Activated naive CD8-positive, alpha-beta T cell treated with anti-CD3 and anti-CD28 coated beads, Interleukin-2, amount 10 ng/mL, durations not matched to agents 7 days and 5 days (primary cell): Measurements from ENCODE around the gene ZRANB3. TPM values are rescaled to one million over a fixed set of nuclear protein-coding genes. Genes with fewer than 3 reads are reported as not detected.

Experiments
- ATAC-seq: fragments of 150-1000 bp; cut with Tn5 transposase; one replicate; pipeline ENCODE4 v1.10.0; 2021; ENCODE audit warnings: low read depth, moderate library complexity
- POLR2A ChIA-PET: fragments of 350-600 bp; sonication (Branson Sonifier 250); formaldehyde crosslinking; loops from one replicate; lab custom pipeline; 2021; ENCODE audit warnings: antibody characterized with exemption; lab: Charles Lee
- DNase-seq: peaks from one replicate; pipeline ENCODE4 v3.0.0; 2021
- H3K27ac Mint-ChIP-seq: one replicate; pipeline ENCODE4 v1.8.0; 2022; ENCODE audit warnings: mild to moderate bottlenecking, mixed read lengths
- H3K27me3 Mint-ChIP-seq: one replicate; pipeline ENCODE4 v1.8.0; 2022; ENCODE audit warnings: mild to moderate bottlenecking, moderate library complexity, mixed read lengths
- H3K36me3 Mint-ChIP-seq: one replicate; pipeline ENCODE4 v1.8.0; 2021; ENCODE audit warnings: mild to moderate bottlenecking, mixed read lengths
- H3K4me1 Mint-ChIP-seq: one replicate; pipeline ENCODE4 v1.8.0; 2021; ENCODE audit warnings: mixed read lengths
- H3K4me3 Mint-ChIP-seq: one replicate; pipeline ENCODE4 v1.8.0; 2022; ENCODE audit warnings: mild to moderate bottlenecking, moderate library complexity, mixed read lengths
- H3K9me3 Mint-ChIP-seq: one replicate; pipeline ENCODE4 v1.8.0; 2021; ENCODE audit warnings: mixed read lengths
- total RNA-seq, 2 experiments: library from RNA; stranded (reverse); gene quantifications; one replicate each; pipeline ENCODE4 v1.2.3, GENCODE V29; 2021

The ZRANB3 gene
- total RNA-seq, 2 experiments from 2014 or later, result 7.0 to 7.9 TPM

GRCh38 chr2:135167273-135167672 is 363.7 kb downstream of the ZRANB3 start:
- DNase-seq (no peak), ATAC-seq (no peak)
- no peak overlapping the region for H3K27ac Mint-ChIP-seq
- H3K4me3 Mint-ChIP-seq, result no peak overlapping the region
- peaks cover 18% of the 10 kb centered on the region for H3K4me1 Mint-ChIP-seq
- H3K9me3 Mint-ChIP-seq, result no peaks in the 10 kb centered on the region
- POLR2A ChIA-PET, result interaction anchor here (1.6 kb wide), 1 partner anchor 574 kb away, joined by 4 read pairs; no protein-coding TSS in a partner anchor
- peaks cover 26% of the 10 kb centered on the region for H3K36me3 Mint-ChIP-seq
- no peaks in the 10 kb centered on the region for H3K27me3 Mint-ChIP-seq

- H3K27me3 Mint-ChIP-seq, result no peaks in the 10 kb centered on the region
- DNase-seq, result no peak
- POLR2A ChIA-PET, result no interaction called here
- peaks cover 8% of the 10 kb centered on the region for H3K4me1 Mint-ChIP-seq
- no peak overlapping the region for H3K27ac Mint-ChIP-seq
- H3K9me3 Mint-ChIP-seq, result no peaks in the 10 kb centered on the region
- H3K4me3 Mint-ChIP-seq, result no peak overlapping the region
- ATAC-seq, result no peak
- H3K36me3 Mint-ChIP-seq, result peaks cover 19% of the 10 kb centered on the region
Observed at GRCh38 chr2:135164431-135164830, 366.6 kb downstream of the ZRANB3 start.

GRCh38 chr2:135163901-135164300 is 367.1 kb downstream of the ZRANB3 start:
- no peak for ATAC-seq
- no peak overlapping the region for H3K27ac Mint-ChIP-seq
- H3K9me3 Mint-ChIP-seq, result no peaks in the 10 kb centered on the region
- H3K4me3 Mint-ChIP-seq, result no peak overlapping the region
- peaks cover 3% of the 10 kb centered on the region for H3K4me1 Mint-ChIP-seq
- POLR2A ChIA-PET, result no interaction called here
- peaks cover 19% of the 10 kb centered on the region for H3K36me3 Mint-ChIP-seq
- H3K27me3 Mint-ChIP-seq, result no peaks in the 10 kb centered on the region
- no peak for DNase-seq

- ATAC-seq (no peak), DNase-seq (no peak)
- Mint-ChIP-seq H3K27me3 (no peaks in the 10 kb centered on the region), H3K4me1 (no peaks in the 10 kb centered on the region), H3K4me3 (no peak overlapping the region), H3K36me3 (peaks cover 21% of the 10 kb centered on the region), H3K27ac (no peak overlapping the region), H3K9me3 (no peaks in the 10 kb centered on the region)
- POLR2A ChIA-PET, result no interaction called here
Observed at GRCh38 chr2:135163306-135163705, 367.7 kb downstream of the ZRANB3 start.

GRCh38 chr2:135162786-135163185 is 368.2 kb downstream of the ZRANB3 start:
- Mint-ChIP-seq H3K36me3 (peaks cover 26% of the 10 kb centered on the region), H3K4me1 (no peaks in the 10 kb centered on the region), H3K4me3 (no peak overlapping the region), H3K27me3 (no peaks in the 10 kb centered on the region), H3K27ac (no peak overlapping the region), H3K9me3 (no peaks in the 10 kb centered on the region)
- DNase-seq (no peak), ATAC-seq (no peak)
- POLR2A ChIA-PET, result no interaction called here

- Mint-ChIP-seq H3K27ac (no peak overlapping the region), H3K4me3 (no peak overlapping the region), H3K4me1 (no peaks in the 10 kb centered on the region), H3K36me3 (peaks cover 25% of the 10 kb centered on the region), H3K9me3 (no peaks in the 10 kb centered on the region), H3K27me3 (no peaks in the 10 kb centered on the region)
- DNase-seq (no peak), ATAC-seq (no peak)
- POLR2A ChIA-PET, result no interaction called here
Observed at GRCh38 chr2:135162377-135162776, 368.6 kb downstream of the ZRANB3 start.

GRCh38 chr2:135159191-135159590 is 371.8 kb downstream of the ZRANB3 start:
- H3K4me3 Mint-ChIP-seq, result no peak overlapping the region
- peaks cover 5% of the 10 kb centered on the region for H3K4me1 Mint-ChIP-seq
- no peaks in the 10 kb centered on the region for H3K27me3 Mint-ChIP-seq
- ATAC-seq, result no peak
- no peaks in the 10 kb centered on the region for H3K9me3 Mint-ChIP-seq
- POLR2A ChIA-PET, result no interaction called here
- H3K36me3 Mint-ChIP-seq, result peaks cover 41% of the 10 kb centered on the region
- H3K27ac Mint-ChIP-seq, result no peak overlapping the region
- DNase-seq, result no peak

GRCh38 chr2:135157856-135158255 is 373.2 kb downstream of the ZRANB3 start:
- no peaks in the 10 kb centered on the region for H3K9me3 Mint-ChIP-seq
- H3K36me3 Mint-ChIP-seq, result peaks cover 45% of the 10 kb centered on the region
- POLR2A ChIA-PET, result no interaction called here
- DNase-seq (no peak), ATAC-seq (no peak)
- H3K4me3 Mint-ChIP-seq, result no peak overlapping the region
- H3K27me3 Mint-ChIP-seq, result no peaks in the 10 kb centered on the region
- H3K4me1 Mint-ChIP-seq, result peaks cover 6% of the 10 kb centered on the region
- no peak overlapping the region for H3K27ac Mint-ChIP-seq

- no peak overlapping the region for H3K27ac Mint-ChIP-seq
- H3K4me3 Mint-ChIP-seq, result no peak overlapping the region
- peaks cover 60% of the 10 kb centered on the region for H3K36me3 Mint-ChIP-seq
- peaks cover 12% of the 10 kb centered on the region for H3K4me1 Mint-ChIP-seq
- DNase-seq, result no peak
- POLR2A ChIA-PET, result no interaction called here
- no peak for ATAC-seq
- no peaks in the 10 kb centered on the region for H3K27me3 Mint-ChIP-seq
- no peaks in the 10 kb centered on the region for H3K9me3 Mint-ChIP-seq
Observed at GRCh38 chr2:135154962-135155361, 376.1 kb downstream of the ZRANB3 start.

- H3K27ac Mint-ChIP-seq, result no peak overlapping the region
- H3K9me3 Mint-ChIP-seq, result no peaks in the 10 kb centered on the region
- no peaks in the 10 kb centered on the region for H3K27me3 Mint-ChIP-seq
- POLR2A ChIA-PET, result no interaction called here
- H3K36me3 Mint-ChIP-seq, result peaks cover 51% of the 10 kb centered on the region
- peaks cover 12% of the 10 kb centered on the region for H3K4me1 Mint-ChIP-seq
- no peak for ATAC-seq
- no peak for DNase-seq
- no peak overlapping the region for H3K4me3 Mint-ChIP-seq
Observed at GRCh38 chr2:135152361-135152760, 378.7 kb downstream of the ZRANB3 start.

- ATAC-seq (no peak), DNase-seq (no peak)
- no peak overlapping the region for H3K27ac Mint-ChIP-seq
- H3K4me1 Mint-ChIP-seq, result peaks cover 12% of the 10 kb centered on the region
- no peak overlapping the region for H3K4me3 Mint-ChIP-seq
- H3K9me3 Mint-ChIP-seq, result no peaks in the 10 kb centered on the region
- peaks cover 48% of the 10 kb centered on the region for H3K36me3 Mint-ChIP-seq
- H3K27me3 Mint-ChIP-seq, result no peaks in the 10 kb centered on the region
- POLR2A ChIA-PET, result no interaction called here
Observed at GRCh38 chr2:135151615-135152014, 379.4 kb downstream of the ZRANB3 start.

- Mint-ChIP-seq H3K27ac (no peak overlapping the region), H3K27me3 (no peaks in the 10 kb centered on the region), H3K36me3 (peaks cover 49% of the 10 kb centered on the region), H3K4me1 (peaks cover 12% of the 10 kb centered on the region), H3K4me3 (no peak overlapping the region), H3K9me3 (no peaks in the 10 kb centered on the region)
- ATAC-seq (no peak), DNase-seq (no peak)
- POLR2A ChIA-PET, result no interaction called here
Observed at GRCh38 chr2:135150725-135151124, 380.3 kb downstream of the ZRANB3 start.

- no peak for DNase-seq
- no peak for ATAC-seq
- H3K9me3 Mint-ChIP-seq, result peaks cover under 1% of the 10 kb centered on the region
- peaks cover 8% of the 10 kb centered on the region for H3K4me1 Mint-ChIP-seq
- H3K4me3 Mint-ChIP-seq, result no peak overlapping the region
- H3K27ac Mint-ChIP-seq, result no peak overlapping the region
- H3K27me3 Mint-ChIP-seq, result no peaks in the 10 kb centered on the region
- POLR2A ChIA-PET, result no interaction called here
- peaks cover 44% of the 10 kb centered on the region for H3K36me3 Mint-ChIP-seq
Observed at GRCh38 chr2:135149251-135149650, 381.8 kb downstream of the ZRANB3 start.

- H3K27me3 Mint-ChIP-seq, result no peaks in the 10 kb centered on the region
- ATAC-seq (no peak), DNase-seq (no peak)
- H3K9me3 Mint-ChIP-seq, result peaks cover 17% of the 10 kb centered on the region
- H3K4me3 Mint-ChIP-seq, result no peak overlapping the region
- no peak overlapping the region for H3K27ac Mint-ChIP-seq
- peaks cover 1% of the 10 kb centered on the region for H3K4me1 Mint-ChIP-seq
- POLR2A ChIA-PET, result no interaction called here
- H3K36me3 Mint-ChIP-seq, result peaks cover 57% of the 10 kb centered on the region
Observed at GRCh38 chr2:135144343-135144742, 386.7 kb downstream of the ZRANB3 start.

GRCh38 chr2:135142323-135142722 is 388.7 kb downstream of the ZRANB3 start:
- H3K27ac Mint-ChIP-seq, result no peak overlapping the region
- no peak overlapping the region for H3K4me3 Mint-ChIP-seq
- POLR2A ChIA-PET, result no interaction called here
- H3K9me3 Mint-ChIP-seq, result peaks cover 17% of the 10 kb centered on the region
- peaks cover 54% of the 10 kb centered on the region for H3K36me3 Mint-ChIP-seq
- DNase-seq (no peak), ATAC-seq (no peak)
- no peaks in the 10 kb centered on the region for H3K27me3 Mint-ChIP-seq
- peaks cover 1% of the 10 kb centered on the region for H3K4me1 Mint-ChIP-seq
